Right ventricle myocardium superior (tissue), 1 donor: ENCODE data around the gene PPP2R5C. TPM values are rescaled to one million over a fixed set of nuclear protein-coding genes. Genes with fewer than 3 reads are reported as not detected.

ENCODE experiments used
- ATAC-seq: fragments of 200-7000 bp; cut with Tn5 transposase; one replicate; pipeline ENCODE4 v1.9.1; 2020; ENCODE audit warnings: mild to moderate bottlenecking; ENCODE audit not compliant: poor library complexity
- DNase-seq: peaks from one replicate; pipeline ENCODE4 v3.0.0-alpha.2; 2020
- intact Hi-C: fragments of 100-400 bp; cut with DNase I; formaldehyde crosslinking; loops from one replicate; pipeline ENCODE4 v1.11.2; 2022
- total RNA-seq: library from RNA; stranded (reverse); fragmentation: NEBNext Ultra II Directional; extraction: Animal tissue kit (Norgen Biotek cat#: 25700); gene quantifications from one replicate; pipeline ENCODE4 v1.2.1, GENCODE V29; 2021
- donor health status: DM: no; HTN: yes; CAD: no; lungs with severe emphysema.

PPP2R5C gene
- total RNA-seq, 1 donor from 2014 or later = 169 TPM

DNA sequence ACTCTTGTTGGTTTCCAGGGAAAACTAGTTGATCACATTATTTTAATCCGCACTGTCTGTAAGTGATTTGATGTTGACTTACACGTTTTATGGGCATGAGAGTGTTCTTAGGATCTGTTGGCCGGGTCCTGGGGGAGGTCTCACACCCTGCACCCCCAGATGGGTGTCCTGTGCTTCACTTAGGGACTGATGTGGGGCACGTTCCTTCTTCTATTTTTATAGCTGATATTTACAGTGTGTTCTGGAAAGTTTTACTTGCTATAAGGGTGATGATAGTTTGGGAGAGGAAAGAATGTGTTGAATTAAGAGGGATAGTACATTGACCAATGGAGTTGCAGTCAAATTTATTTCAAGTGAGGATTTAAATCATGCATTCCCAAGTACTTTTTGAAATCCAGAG, 106.3 kb downstream of the PPP2R5C start:
- peak; percentile 77 for ATAC-seq
- intact Hi-C loops = no loop called here
- no peak for DNase-seq

GRCh38 chr14:101869217-101869616, 107.7 kb downstream of the PPP2R5C start:
- ATAC-seq (no peak), DNase-seq (no peak)
- intact Hi-C loops = no loop called here

GRCh38 chr14:101870273-101870939, 108.9 kb downstream of the PPP2R5C start:
- no peak for ATAC-seq
- intact Hi-C loops = loop anchor here (10.0 kb wide), 1 partner anchor 96 kb away; no protein-coding TSS in a partner anchor
- DNase-seq = no peak

- no peak for DNase-seq
- ATAC-seq = no peak
These were observed 110.8 kb downstream of the PPP2R5C start for GRCh38 chr14:101872346-101872745.

GRCh38 chr14:101873076-101873825, 111.7 kb downstream of the PPP2R5C start:
- ATAC-seq (no peak), DNase-seq (no peak)
- intact Hi-C loops = loop anchor here (10.0 kb wide), 1 partner anchor 98 kb away; no protein-coding TSS in a partner anchor

More at GRCh38 chr14:101872346-101872745, 110.8 kb downstream of the PPP2R5C start:
- intact Hi-C loops = loop anchor here (10.0 kb wide), 1 partner anchor 98 kb away; no protein-coding TSS in a partner anchor

- DNase-seq (no peak), ATAC-seq (no peak)
- intact Hi-C loops = loop anchor here (10.0 kb wide), 1 partner anchor 99 kb away; no protein-coding TSS in a partner anchor
These were observed 112.5 kb downstream of the PPP2R5C start for GRCh38 chr14:101873991-101874390.

DNA sequence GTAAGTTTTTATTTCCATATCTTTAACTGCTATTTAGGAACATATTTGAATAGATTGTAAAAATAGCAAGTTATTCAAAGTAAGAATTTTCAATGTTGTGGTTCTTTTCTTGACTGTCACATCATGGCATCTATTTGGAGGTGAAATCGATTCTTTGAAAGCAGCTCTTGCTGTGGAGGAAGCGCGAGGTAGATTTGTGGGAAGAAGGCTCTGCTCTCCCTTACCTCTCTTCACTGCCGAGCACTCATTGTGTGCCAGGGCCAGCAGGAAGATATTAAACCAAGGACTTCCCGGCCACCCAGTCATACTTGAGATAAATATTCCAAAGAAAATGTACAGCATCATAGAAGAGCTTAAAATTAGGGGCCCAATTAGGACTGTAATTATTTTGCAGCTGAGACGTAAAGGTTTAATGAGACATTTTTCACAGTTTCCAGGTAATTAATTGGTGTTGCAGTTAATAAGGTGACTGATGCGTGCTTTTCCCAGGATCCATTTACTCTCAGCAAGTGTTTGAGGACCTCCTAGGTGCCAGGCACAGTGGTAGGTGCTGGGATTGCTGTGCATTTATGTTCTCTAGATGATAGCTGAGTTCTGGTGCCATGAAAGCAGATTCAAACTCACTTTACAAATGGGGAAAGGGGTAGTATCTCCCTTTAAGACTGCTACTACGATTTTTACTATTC, 113.7 kb downstream of the PPP2R5C start:
- intact Hi-C loops = loop anchor here (10.0 kb wide), 1 partner anchor 100 kb away; no protein-coding TSS in a partner anchor
- DNase-seq (no peak), ATAC-seq (no peak)

- ATAC-seq (no peak), DNase-seq (no peak)
- intact Hi-C loops = loop anchor here (10.0 kb wide), 1 partner anchor 101 kb away; no protein-coding TSS in a partner anchor
These were observed 114.4 kb downstream of the PPP2R5C start for GRCh38 chr14:101875727-101876554.

- DNase-seq = peak; percentile 88
- intact Hi-C loops = loop anchor here (10.0 kb wide), 1 partner anchor 102 kb away; no protein-coding TSS in a partner anchor
- ATAC-seq = peak; percentile 83
These were observed 115.0 kb downstream of the PPP2R5C start for GRCh38 chr14:101876555-101876938.

- DNase-seq (no peak), ATAC-seq (no peak)
- intact Hi-C loops = loop anchor here (10.0 kb wide), 1 partner anchor 103 kb away; no protein-coding TSS in a partner anchor
These were observed 116.3 kb downstream of the PPP2R5C start for GRCh38 chr14:101877766-101878165.

DNA sequence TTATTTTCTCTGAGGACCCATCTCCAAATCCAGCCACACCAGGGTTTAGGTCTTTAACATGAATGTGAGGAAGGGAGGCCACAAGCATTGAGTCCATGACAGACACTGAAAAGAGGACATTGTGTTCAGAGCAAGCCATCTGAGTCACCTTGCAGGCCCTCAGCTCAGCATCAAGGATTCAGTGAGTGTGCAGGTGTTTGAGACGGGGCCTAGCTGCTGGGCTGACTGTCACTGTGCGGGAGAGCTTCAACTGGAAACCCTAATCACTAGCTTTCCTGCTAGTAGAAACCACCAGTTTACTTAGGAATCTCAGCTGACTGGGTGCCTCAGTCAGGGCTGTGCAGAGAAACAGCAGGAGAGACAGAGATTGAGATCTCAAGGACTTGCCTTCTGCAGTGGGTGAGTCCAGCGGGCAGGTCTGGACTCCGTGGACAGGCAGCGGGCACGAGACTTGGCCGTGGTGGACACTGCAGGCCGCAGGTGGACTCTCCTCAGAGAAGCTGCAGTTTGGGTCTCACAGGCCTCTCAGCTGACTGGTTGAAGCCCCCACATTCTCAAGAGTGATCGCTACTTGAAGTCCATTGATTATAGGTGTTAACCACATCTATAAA, 116.8 kb downstream of the PPP2R5C start:
- ATAC-seq = no peak
- intact Hi-C loops = loop anchor here (10.0 kb wide), 1 partner anchor 104 kb away; no protein-coding TSS in a partner anchor
- no peak for DNase-seq

- ATAC-seq = no peak
- intact Hi-C loops = loop anchor here (10.0 kb wide), 1 partner anchor 104 kb away; no protein-coding TSS in a partner anchor
- DNase-seq = no peak
These were observed 117.5 kb downstream of the PPP2R5C start for GRCh38 chr14:101878822-101879528.

DNA sequence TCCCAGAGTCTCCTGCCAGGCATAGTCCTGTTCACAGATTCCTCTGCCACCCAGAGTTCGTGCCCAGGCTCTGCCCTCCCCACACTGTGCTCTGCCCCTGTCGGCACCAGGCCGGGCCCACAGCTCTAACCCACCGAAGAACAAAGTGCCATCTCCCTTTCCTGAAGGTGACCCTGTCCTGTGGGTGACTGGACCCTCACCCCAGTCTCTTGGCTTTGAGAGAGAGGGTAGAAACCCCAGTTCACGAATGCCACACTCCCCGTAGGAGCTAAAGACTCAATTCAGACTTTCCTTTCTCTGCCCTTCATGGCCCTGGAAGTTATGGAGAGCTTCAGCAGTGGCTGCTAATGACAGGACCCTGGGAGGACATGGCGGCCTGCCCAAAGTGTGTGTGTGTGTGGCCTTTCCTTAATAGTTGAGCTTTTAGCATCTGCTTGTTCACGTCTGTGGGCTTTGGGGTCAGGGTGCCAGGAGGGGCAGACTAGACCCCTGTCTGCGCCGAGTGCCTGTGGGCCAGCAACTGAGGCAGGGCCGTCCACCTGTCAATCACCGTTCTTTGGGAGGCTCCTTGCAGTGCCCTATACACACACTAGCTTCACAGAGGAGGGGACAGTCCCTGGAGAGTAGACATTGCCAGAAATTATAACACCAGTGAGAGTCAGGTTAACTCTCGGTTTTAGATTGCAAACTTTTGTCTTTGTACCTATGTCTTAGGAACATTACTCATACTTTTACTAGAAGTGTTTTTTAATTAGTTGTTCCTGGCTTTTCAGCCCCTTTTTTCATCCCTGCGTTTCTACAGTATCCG, 118.2 kb downstream of the PPP2R5C start:
- ATAC-seq = peak; percentile 14
- intact Hi-C loops = loop anchor here (10.0 kb wide), 1 partner anchor 105 kb away; no protein-coding TSS in a partner anchor

DNA sequence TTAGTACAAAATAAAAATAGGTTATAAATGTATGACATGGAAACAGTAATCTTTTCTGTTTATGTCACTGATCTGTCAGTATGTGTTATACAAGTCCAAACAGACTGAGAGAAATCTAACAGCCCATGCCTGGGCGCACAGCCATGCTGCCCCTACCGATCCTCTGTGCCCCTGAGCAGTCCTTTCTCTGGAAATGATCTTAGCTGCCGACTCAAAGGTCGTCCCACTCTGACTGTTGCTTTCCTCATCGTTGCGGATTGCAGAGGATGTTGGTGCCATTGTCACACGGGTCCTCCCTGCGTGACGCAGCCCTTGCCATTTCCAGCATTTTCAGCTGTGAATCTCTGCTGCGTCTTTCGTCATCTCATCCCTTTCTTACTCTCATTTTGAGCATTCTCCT, 119.9 kb downstream of the PPP2R5C start:
- intact Hi-C loops = no loop called here
- ATAC-seq (peak; percentile 11), DNase-seq (no peak)

More for the DNA sequence above, 118.2 kb downstream of the PPP2R5C start:
- DNase-seq = no peak

DNA sequence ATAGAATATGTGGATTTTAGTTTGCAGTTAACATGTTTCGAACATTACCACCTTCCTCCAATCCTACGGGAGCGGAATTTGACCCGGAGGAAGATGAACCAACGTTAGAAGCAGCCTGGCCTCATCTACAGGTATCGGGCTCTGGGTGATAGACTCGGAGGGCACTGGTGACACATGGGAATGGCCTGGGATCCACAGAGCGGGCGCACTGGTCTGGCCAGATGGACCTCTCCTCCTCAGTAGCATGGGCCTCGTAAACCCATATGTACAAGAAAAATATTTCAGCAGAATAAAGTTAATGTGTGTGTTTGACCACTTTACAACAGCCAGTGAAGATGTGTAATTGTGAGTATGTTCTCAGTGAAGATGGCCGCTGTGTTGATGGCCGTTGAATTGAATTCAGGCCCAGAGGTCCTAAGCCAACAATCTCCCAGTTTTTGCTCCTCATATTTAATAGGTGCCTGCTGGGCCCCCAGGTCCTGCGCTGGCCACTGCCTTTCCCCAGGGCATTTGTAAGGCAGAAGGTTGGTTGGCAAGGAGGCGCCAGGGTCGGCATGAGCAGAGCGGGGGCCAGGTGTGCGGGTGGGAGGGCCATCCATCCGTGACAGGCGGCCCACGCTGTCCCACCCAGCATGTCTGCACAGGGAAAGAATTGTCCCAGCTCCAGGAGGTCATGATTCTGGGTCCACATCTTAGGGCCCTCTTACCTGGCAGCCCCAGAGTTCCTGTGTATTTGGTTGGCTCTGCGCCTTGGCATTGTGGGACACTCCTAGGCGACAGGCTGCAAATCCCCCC, 120.8 kb downstream of the PPP2R5C start:
- ATAC-seq (no peak), DNase-seq (no peak)
- intact Hi-C loops = no loop called here
